Stimulated activated naive CD8-positive, alpha-beta T cell treated with anti-CD3 and anti-CD28 coated beads, Interleukin-15, amount 100 ng/mL, for 72 hours (primary cell): ENCODE data around the gene CEP70.
"Not testable (repeated sequence)": the region's sequence is repeated elsewhere in the genome, so short reads cannot be mapped to it uniquely, and the experiment has no call there.

Experiments used
- ATAC-seq: fragments of 150-1000 bp; cut with Tn5 transposase; 2 replicates; pipeline ENCODE4 v1.10.0; 2021; ENCODE audit warnings: mild to moderate bottlenecking, moderate library complexity
- DNase-seq, 2 donors: peaks; one replicate each; pipeline ENCODE4 v3.0.0; 2021 to 2022
- H3K27ac Mint-ChIP-seq, 2 donors: one replicate each; pipeline ENCODE4 v1.8.0; 2022; ENCODE audit warnings: mild to moderate bottlenecking in 2 of 2, mixed read lengths in 2 of 2, moderate library complexity in 2 of 2
- H3K27me3 Mint-ChIP-seq: one replicate; pipeline ENCODE4 v1.8.0; 2022; ENCODE audit warnings: mixed read lengths
- H3K4me1 Mint-ChIP-seq: one replicate; pipeline ENCODE4 v1.8.0; 2022; ENCODE audit warnings: mild to moderate bottlenecking, mixed read lengths
- H3K4me3 Mint-ChIP-seq, 2 donors: one replicate each; pipeline ENCODE4 v1.8.0; 2022; ENCODE audit warnings: mild to moderate bottlenecking in 2 of 2, mixed read lengths in 2 of 2, moderate library complexity in 1 of 2
- H3K9me3 Mint-ChIP-seq, 2 donors: one replicate each; pipeline ENCODE4 v1.8.0; 2022; ENCODE audit warnings: mixed read lengths in 2 of 2

Gene CEP70

DNA sequence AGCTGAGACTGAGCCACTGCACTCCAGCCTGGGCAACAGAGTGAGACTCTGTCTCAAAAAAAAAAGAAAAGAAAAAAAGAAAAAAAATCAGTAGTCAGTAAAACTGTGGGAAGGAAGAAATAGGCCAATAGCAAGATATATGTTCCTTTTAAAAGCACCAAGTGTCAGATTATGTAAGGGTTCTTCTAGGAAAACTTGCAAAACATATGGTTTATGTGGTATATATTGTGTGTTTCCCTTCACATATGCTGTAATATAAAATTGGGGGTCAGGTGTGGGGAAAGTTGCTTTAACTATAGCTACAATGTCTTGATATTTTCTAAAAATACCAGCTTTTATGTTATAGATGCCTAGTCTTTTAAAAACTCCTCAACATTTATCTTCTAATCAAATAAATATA is 95.1 kb downstream of the CEP70 start:
- Mint-ChIP-seq H3K4me3 (no peak overlapping the region), H3K4me1 (no peaks in the 10 kb centered on the region), H3K27me3 (no peaks in the 10 kb centered on the region), H3K9me3 (no peaks in the 10 kb centered on the region), H3K27ac (peak overlapping the region in 1 of 2 donors; percentile 82)
- DNase-seq (no peak), ATAC-seq (no peak)

GRCh38 chr3:138497851-138498250 is 96.2 kb downstream of the CEP70 start:
- Mint-ChIP-seq H3K27me3 (no peaks in the 10 kb centered on the region), H3K4me3 (no peak overlapping the region), H3K4me1 (no peaks in the 10 kb centered on the region), H3K27ac (no peak overlapping the region), H3K9me3 (no peaks in the 10 kb centered on the region)
- DNase-seq, result no peak
- no peak for ATAC-seq

- no peaks in the 10 kb centered on the region for H3K4me1 Mint-ChIP-seq
- H3K4me3 Mint-ChIP-seq, result no peak overlapping the region
- peaks cover 2 to 4% of the 10 kb centered on the region in 2 donors for H3K9me3 Mint-ChIP-seq
- H3K27ac Mint-ChIP-seq, result no peak overlapping the region
- no peak for ATAC-seq
- no peaks in the 10 kb centered on the region for H3K27me3 Mint-ChIP-seq
- no peak for DNase-seq
Observed at GRCh38 chr3:138497021-138497420, 97.0 kb downstream of the CEP70 start.

- ATAC-seq, result no peak
- DNase-seq, result no peak
- Mint-ChIP-seq H3K9me3 (peaks cover 5 to 9% of the 10 kb centered on the region in 2 donors), H3K27me3 (no peaks in the 10 kb centered on the region), H3K27ac (no peak overlapping the region), H3K4me3 (no peak overlapping the region), H3K4me1 (no peaks in the 10 kb centered on the region)
Observed at GRCh38 chr3:138496436-138496835, 97.6 kb downstream of the CEP70 start.

- H3K27me3 Mint-ChIP-seq, ATAC-seq, DNase-seq, H3K4me3 Mint-ChIP-seq, H3K4me1 Mint-ChIP-seq, H3K27ac Mint-ChIP-seq: not testable (repeated sequence)
- peaks cover 5 to 16% of the 10 kb centered on the region in 2 donors for H3K9me3 Mint-ChIP-seq
Observed at GRCh38 chr3:138495638-138496037, 98.4 kb downstream of the CEP70 start.

- H3K4me1 Mint-ChIP-seq, result no peaks in the 10 kb centered on the region
- no peak overlapping the region for H3K4me3 Mint-ChIP-seq
- no peak overlapping the region for H3K27ac Mint-ChIP-seq
- no peak for DNase-seq
- peaks cover 11 to 16% of the 10 kb centered on the region in 2 donors for H3K9me3 Mint-ChIP-seq
- no peaks in the 10 kb centered on the region for H3K27me3 Mint-ChIP-seq
- no peak for ATAC-seq
Observed at GRCh38 chr3:138494607-138494929, 99.5 kb downstream of the CEP70 start.

GRCh38 chr3:138493804-138494606 is 100.1 kb downstream of the CEP70 start:
- no peaks in the 10 kb centered on the region for H3K27me3 Mint-ChIP-seq
- H3K4me1 Mint-ChIP-seq, result no peaks in the 10 kb centered on the region
- ATAC-seq (no peak), DNase-seq (no peak)
- peak overlapping the region in 1 of 2 donors; percentile 2 for H3K27ac Mint-ChIP-seq
- H3K4me3 Mint-ChIP-seq, result no peak overlapping the region
- peaks cover 15 to 18% of the 10 kb centered on the region in 2 donors for H3K9me3 Mint-ChIP-seq

DNA sequence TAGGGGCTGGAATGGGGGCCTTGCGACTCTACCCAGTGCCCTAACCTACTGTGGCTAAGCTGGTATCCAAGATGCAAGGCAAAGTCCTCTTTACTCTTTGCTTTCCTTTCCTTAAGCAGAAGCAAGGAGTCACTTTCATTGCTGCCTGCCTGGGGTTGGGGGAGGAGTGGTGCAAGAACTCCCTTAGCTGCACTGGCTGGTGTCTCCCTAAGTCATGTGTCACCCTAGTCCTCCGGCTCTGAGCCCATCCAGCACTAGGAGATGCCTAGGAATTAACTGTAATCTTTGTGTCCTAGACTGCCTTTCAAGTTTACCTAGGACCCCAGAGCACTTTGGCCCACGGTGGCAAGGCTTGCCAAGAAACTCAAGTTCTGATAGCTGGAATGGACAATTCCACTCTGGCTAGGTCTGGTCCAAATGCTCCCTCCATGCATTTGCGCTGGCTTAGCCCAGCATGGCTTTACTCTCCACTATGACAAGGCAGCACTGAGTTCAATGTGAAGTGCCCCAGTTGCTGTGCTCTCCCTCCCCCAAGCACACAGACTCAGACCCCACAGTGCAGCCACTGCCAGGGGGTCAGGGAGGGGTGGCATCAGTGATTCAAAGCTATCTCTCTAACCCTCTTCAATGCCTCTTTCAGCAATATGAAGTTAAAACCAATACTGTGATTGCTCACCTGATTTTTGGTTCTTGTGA is 100.9 kb downstream of the CEP70 start:
- Mint-ChIP-seq H3K27ac (no peak overlapping the region), H3K4me1 (no peaks in the 10 kb centered on the region), H3K9me3 (peaks cover 20 to 24% of the 10 kb centered on the region in 2 donors), H3K27me3 (no peaks in the 10 kb centered on the region), H3K4me3 (no peak overlapping the region)
- DNase-seq (no peak), ATAC-seq (no peak)

GRCh38 chr3:138491971-138492370 is 102.1 kb downstream of the CEP70 start:
- Mint-ChIP-seq H3K9me3 (peaks cover 30 to 34% of the 10 kb centered on the region in 2 donors), H3K27me3 (no peaks in the 10 kb centered on the region), H3K27ac (no peak overlapping the region), H3K4me1 (no peaks in the 10 kb centered on the region), H3K4me3 (no peak overlapping the region)
- ATAC-seq, result no peak
- no peak for DNase-seq

DNA sequence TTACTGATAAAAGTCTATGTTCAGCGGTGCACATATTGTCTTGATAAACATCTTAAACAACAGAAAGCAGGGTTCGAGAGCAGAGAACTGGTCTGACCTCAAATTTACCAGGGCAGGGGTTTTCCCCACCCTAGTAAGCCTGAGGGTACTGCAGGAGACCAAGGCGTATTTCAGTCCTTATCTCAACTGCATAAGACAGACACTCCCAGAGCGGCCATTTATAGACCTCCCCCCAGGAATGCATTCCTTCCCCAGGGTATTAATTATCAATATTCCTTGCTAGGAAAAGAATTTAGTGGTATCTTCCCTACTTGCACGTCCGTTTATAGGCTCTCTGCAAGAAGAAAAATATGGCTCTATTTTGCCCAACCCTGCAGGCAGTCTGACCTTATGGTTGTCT is 107.5 kb downstream of the CEP70 start:
- H3K4me3 Mint-ChIP-seq, H3K27me3 Mint-ChIP-seq, H3K4me1 Mint-ChIP-seq, H3K27ac Mint-ChIP-seq, ATAC-seq, DNase-seq: not testable (repeated sequence)
- peaks cover 35 to 48% of the 10 kb centered on the region in 2 donors for H3K9me3 Mint-ChIP-seq

DNA sequence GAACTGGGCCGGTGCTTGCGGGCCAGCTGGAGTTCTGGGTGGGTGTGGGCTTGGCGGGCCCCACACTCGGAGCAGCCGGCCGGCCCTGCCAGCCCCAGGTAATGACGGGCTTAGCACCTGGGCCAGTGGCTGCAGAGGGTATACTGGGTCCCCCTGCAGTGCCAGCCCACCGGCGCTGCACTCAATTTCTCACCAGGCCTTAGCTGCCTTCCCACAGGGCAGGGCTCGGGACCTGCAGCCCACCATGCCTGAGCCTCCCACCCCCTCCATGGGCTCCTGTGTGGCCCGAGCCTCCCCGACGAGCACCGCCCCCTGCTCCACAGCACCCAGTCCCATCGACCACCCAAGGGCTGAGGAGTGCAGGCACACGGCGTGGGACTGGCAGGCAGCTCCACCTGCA is 109.4 kb downstream of the CEP70 start:
- not testable (repeated sequence) for H3K4me3 Mint-ChIP-seq, ATAC-seq

DNA sequence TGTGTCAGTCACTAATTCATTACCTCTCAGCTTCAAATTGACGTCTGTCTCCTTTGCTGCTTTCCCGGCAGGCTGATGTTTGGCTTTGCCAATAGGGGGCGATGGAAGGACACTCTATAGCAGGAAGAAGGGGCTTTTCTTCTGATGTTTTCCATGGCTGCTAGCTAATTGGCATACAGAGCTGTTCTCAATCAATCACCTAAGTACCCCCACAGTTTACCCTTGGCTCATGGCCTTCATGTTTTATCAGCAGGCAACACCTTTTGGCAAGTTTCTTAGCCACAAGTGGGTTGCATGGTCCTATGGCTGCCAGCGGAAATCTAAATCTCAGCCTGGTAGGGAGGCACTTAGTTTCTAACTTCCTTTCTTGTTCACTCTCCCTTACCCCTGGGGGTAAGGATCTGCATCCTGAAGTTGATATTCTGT is 114.6 kb downstream of the CEP70 start:
- DNase-seq (peak; percentile 49 to 50), ATAC-seq (peak; percentile 74)
- H3K9me3 Mint-ChIP-seq, result no peaks in the 10 kb centered on the region
- no peak overlapping the region for H3K4me3 Mint-ChIP-seq
- no peak overlapping the region for H3K27ac Mint-ChIP-seq
- H3K27me3 Mint-ChIP-seq, result no peaks in the 10 kb centered on the region
- H3K4me1 Mint-ChIP-seq, result no peaks in the 10 kb centered on the region

More for the DNA sequence above, 109.4 kb downstream of the CEP70 start:
- peaks cover 31 to 40% of the 10 kb centered on the region in 2 donors for H3K9me3 Mint-ChIP-seq
- not testable (repeated sequence) for DNase-seq, H3K27me3 Mint-ChIP-seq, H3K4me1 Mint-ChIP-seq, H3K27ac Mint-ChIP-seq

- no peaks in the 10 kb centered on the region for H3K4me1 Mint-ChIP-seq
- H3K27me3 Mint-ChIP-seq, result no peaks in the 10 kb centered on the region
- H3K4me3 Mint-ChIP-seq, result no peak overlapping the region
- no peaks in the 10 kb centered on the region for H3K9me3 Mint-ChIP-seq
- DNase-seq, result no peak
- H3K27ac Mint-ChIP-seq, result no peak overlapping the region
- ATAC-seq, result no peak
Observed at GRCh38 chr3:138477801-138478200, 116.3 kb downstream of the CEP70 start.

DNA sequence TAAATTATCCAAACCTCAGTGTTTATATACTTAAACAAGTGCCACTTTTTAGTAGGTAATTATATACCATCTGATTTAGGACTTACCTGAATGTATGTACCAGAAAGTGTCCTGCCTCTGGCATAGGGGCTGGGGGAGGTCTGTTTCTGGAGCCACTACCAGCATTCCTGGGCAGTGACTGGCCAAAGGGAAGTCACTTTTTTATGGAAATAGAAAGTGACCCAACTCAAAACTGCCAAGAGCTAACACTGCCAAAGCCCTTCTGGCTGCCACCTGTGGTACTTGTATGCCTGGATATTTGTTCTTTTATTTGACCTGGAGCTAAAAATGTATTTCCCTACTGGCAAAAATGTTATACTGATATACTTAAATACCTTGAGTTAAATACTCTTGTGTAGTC is 116.9 kb downstream of the CEP70 start:
- no peak overlapping the region for H3K27ac Mint-ChIP-seq
- H3K9me3 Mint-ChIP-seq, result no peaks in the 10 kb centered on the region
- no peak for ATAC-seq
- H3K4me1 Mint-ChIP-seq, result no peaks in the 10 kb centered on the region
- H3K4me3 Mint-ChIP-seq, result no peak overlapping the region
- no peaks in the 10 kb centered on the region for H3K27me3 Mint-ChIP-seq
- no peak for DNase-seq

DNA sequence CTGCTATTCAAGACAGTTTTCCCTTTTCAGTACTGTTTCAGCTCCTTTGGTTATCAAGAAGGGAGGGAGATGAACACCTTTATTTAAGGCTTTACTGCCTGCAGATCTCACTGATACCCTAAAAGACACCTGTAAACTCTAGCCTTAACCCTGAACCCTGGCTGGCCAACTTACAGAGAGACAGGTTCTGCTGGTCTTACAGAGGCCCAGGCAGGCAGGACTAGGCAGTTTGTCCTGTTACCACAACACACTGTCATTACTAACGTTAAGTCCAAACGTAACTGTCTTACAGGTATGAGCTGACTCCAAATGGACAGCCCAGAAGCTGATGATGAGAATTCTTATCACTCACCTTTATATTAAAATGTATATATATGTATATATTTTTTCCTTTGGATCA is 117.5 kb downstream of the CEP70 start:
- H3K9me3 Mint-ChIP-seq, result no peaks in the 10 kb centered on the region
- H3K4me3 Mint-ChIP-seq, result no peak overlapping the region
- ATAC-seq (no peak), DNase-seq (no peak)
- no peak overlapping the region for H3K27ac Mint-ChIP-seq
- H3K27me3 Mint-ChIP-seq, result no peaks in the 10 kb centered on the region
- H3K4me1 Mint-ChIP-seq, result no peaks in the 10 kb centered on the region

DNA sequence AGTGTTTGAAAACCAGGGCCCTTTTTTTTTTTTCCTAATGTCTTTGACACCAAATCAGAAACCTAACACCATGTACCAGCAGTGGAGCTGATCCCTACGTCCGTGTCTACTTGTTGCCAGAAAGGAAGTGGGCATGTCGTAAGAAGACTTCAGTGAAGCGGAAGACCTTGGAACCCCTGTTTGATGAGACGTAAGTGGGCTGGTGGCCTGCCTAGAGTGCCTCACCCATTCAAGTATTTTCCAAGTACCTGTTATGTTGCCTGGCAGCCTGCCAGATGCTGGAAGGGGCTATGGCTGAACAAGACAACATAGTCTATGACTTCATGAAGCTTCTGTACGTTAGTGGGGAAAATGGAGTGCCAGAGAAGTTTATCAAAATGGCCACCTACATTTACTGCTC is 119.9 kb downstream of the CEP70 start:
- Mint-ChIP-seq H3K27ac (no peak overlapping the region), H3K27me3 (no peaks in the 10 kb centered on the region), H3K4me1 (no peaks in the 10 kb centered on the region), H3K4me3 (no peak overlapping the region), H3K9me3 (no peaks in the 10 kb centered on the region)
- ATAC-seq (no peak), DNase-seq (no peak)
